Ectodermal cell (in vitro differentiated cells): ENCODE results near the gene ZNF432. TPM values are rescaled to one million over a fixed set of nuclear protein-coding genes. Genes with fewer than 3 reads are reported as not detected.
"Not testable (repeated sequence)": the region's sequence is repeated elsewhere in the genome, so short reads cannot be mapped to it uniquely, and the experiment has no call there.

Experiments
- H3K27ac ChIP-seq: 2 replicates; pipeline ENCODE4 v1.7.0; 2013; ENCODE audit warnings: mild to moderate bottlenecking, low read depth, low read length; ENCODE audit not compliant: insufficient read depth, poor library complexity, severe bottlenecking
- H3K27me3 ChIP-seq: 2 replicates; pipeline ENCODE4 v1.7.0; 2013; ENCODE audit warnings: mild to moderate bottlenecking, low read length; ENCODE audit not compliant: insufficient read depth, control insufficient read depth, poor library complexity, severe bottlenecking
- H3K36me3 ChIP-seq: one replicate; pipeline ENCODE4 v1.7.0; 2013; ENCODE audit warnings: low read length; ENCODE audit not compliant: control insufficient read depth, insufficient read depth
- H3K4me1 ChIP-seq: one replicate; pipeline ENCODE4 v1.7.0; 2013; ENCODE audit warnings: low read length; ENCODE audit not compliant: control insufficient read depth, insufficient read depth
- H3K4me3 ChIP-seq: 2 replicates; pipeline ENCODE4 v1.7.0; 2013; ENCODE audit warnings: low read depth, low read length, control low read depth; ENCODE audit not compliant: insufficient read depth
- H3K9me3 ChIP-seq: 2 replicates; pipeline ENCODE4 v1.7.0; 2013; ENCODE audit warnings: mild to moderate bottlenecking, low read length, moderate library complexity; ENCODE audit not compliant: control insufficient read depth
- WGBS, 2 experiments: methylation state at CpG; one replicate each; pipeline ENCODE4 v1.1.7; 2013; ENCODE audit warnings: missing lambda C conversion rate in 2 of 2; 5-methylcytosine and 5-hydroxymethylcytosine counted together
- polyA plus RNA-seq, 4 experiments: library from polyadenylated mRNA; stranded (reverse); fragments of 50-300 nt; gene quantifications; one replicate each; pipeline ENCODE4 v1.2.3, GENCODE V29; 2013

ZNF432 gene
- 22.8 TPM for polyA plus RNA-seq (2013, experiment 1 of 4)
- 20.9 TPM for polyA plus RNA-seq (2013, experiment 2 of 4)
- 17.7 TPM for polyA plus RNA-seq (2013, experiment 3 of 4)
- 18.4 TPM for polyA plus RNA-seq (2013, experiment 4 of 4)

DNA sequence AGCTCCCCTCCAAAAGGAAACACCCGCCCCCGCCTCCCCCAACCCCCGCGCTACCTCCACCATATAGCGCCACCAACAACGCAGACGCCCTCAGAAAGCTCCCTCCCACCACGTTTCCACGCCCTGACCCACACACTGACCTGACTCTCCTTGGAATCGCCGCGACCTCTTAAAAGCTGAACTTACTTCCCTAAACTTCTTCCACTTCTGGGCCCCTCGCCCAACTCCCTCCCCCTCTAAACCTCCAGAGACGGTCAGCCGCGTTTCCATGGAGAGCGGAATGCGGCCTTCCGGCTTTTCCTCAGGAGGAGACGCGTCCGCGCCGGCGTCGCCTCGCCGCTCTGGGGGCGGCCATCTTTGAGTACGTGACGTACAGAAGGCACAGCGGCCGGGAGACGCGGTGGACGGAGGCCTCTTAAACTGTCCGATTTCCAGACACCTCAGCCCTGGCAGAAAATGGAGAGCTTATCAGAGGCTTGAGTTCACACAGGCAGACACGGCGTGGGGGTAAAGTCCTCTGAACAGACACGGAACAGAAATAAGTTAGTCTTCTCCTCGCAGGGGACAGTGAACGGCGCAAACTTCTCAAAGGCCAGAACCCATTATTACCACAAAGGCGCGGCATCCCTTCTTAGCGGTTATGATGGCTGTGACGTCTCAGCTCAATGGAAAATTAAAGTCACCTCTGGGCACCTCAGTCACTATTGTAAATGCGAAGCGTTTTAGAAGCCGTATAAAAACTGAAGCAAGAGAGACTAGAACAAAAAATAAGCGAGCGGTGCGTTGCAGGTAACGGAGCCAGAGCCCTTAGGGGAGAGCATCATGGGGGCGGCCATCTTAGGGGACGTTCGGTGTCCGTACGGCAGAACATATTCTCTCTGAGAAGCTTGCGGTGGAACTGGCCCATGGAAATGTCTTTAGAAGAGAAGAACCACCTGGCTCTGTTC, at the start of gene ZNF432:
Gene ZNF432 (minus strand): TSS at position 284 of the 947 bp plus-strand sequence. CDS start 1,970 bp downstream, outside the sequence.
- H3K36me3 ChIP-seq: peaks cover 27% of the 10 kb centered on the region
- H3K4me3 ChIP-seq: peak within 1 kb of the TSS; percentile 83
- WGBS, 2 experiments: 1% methylated on average over 60 of the region's 60 CpGs
- peak within 1 kb of the TSS; percentile 99 for H3K27ac ChIP-seq
- no peaks in the 10 kb centered on the region for H3K4me1 ChIP-seq
- peaks cover 4% of the 10 kb centered on the region for H3K9me3 ChIP-seq
- H3K27me3 ChIP-seq: no peaks in the 10 kb centered on the region

DNA sequence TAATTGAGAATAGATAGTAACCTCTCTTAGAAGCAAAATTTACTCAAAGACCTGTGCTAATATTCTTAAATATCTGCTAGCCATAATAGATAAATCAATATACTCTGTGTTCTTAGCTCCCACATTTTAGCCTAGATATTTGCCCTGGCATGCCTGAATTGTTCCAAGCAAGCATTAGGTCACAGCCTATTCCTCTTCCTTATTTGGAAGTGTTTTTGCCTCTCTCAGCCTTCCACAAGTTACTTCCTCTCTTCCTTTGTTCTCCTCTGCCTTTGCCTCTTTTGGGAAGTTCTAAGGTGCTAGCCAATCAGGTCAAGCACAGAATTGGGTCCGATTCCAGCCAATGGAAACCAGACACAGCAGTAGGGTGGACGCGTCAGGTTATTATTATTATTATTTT, 47.8 kb upstream of the ZNF432 start:
- peaks cover 11% of the 10 kb centered on the region for H3K27me3 ChIP-seq
- H3K9me3 ChIP-seq, H3K27ac ChIP-seq, H3K4me3 ChIP-seq, H3K4me1 ChIP-seq, H3K36me3 ChIP-seq: not testable (repeated sequence)
- 93 to 96% methylated on average over 3 of the region's 3 CpGs for WGBS, 2 experiments

DNA sequence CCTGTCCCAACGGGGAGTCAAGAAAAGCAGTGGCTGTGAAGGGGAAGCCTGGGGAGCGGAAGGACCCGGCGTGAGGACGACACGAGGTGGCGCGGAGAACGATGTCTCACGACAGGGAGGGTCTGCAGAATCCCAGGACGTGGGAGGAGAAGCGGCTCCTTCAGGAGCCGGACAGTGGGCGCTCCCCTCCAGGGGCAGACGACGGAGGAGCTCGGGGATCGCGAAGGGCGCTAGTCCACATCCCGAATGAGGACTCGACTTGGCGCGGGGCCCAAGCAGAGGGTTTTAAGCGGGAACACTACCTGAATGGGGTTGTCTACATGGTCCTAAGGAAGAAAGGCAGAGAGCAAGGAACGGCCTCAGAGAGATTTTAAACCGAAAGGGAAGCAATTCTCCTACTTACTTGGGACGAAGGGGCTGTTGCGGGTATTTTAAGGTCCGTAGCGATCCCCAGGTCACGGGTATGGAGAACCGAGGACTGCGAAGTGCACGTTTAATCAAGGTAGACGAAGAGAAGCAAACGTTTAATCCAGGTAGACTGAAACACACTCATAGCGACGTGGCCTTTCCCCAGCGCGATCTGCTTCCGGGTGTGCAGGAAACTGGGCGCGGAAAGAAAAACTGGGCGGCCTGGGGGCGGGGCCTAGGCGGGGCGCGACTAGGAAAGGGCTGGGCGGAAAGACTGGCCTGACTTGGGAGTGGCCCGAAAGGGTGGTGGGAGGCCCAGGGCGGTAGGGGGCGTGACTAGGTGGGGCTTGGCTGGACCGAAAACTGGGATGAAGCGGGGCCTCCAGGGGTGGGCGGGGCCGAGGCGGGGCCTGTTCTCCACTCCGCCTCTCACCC, 46.8 kb upstream of the ZNF432 start, which contains the start of gene ZNF841:
Gene ZNF841 (minus strand): TSS at position 594 of the 843 bp plus-strand sequence. CDS start 10,964 bp downstream, outside the sequence.
- no peaks in the 10 kb centered on the region for H3K36me3 ChIP-seq
- H3K27ac ChIP-seq: no peak within 1 kb of the TSS
- H3K4me1 ChIP-seq: no peaks in the 10 kb centered on the region
- H3K27me3 ChIP-seq: peaks cover 11% of the 10 kb centered on the region
- 5 to 7% methylated on average over 59 of the region's 59 CpGs for WGBS, 2 experiments
- peaks cover 3% of the 10 kb centered on the region for H3K9me3 ChIP-seq
- peak within 1 kb of the TSS; percentile 80 for H3K4me3 ChIP-seq

DNA sequence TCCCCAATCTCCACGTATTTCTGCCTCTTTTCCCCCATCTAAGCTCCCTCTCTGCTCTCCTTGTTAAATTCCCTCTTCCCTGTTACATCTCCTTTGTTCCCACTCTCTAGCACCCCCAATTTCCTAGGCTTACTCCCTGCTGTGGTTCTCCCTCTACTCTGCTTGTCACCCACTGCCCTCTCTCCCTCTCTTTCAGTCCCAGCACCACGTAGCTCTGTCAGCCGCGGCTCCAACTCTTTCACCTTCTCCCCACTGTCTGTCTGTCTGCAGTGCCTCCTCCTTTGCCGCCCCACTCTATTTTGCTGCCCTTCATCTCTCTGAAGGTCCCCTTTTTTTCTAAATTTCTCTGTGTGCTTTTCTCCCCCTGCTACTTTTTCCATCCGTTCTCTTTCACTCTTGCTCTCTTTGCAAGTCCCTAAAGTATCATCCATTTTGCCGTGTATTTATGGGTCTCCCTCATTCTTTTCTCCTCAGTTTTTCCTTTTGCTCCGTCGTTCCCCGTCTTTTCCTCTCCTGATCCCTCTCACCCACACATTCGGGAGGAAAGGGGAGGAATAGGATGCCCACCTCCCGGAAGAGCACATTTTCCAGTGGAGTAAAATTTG, 46.0 kb upstream of the ZNF432 start:
- WGBS, 2 experiments: 12 to 14% methylated on average over 9 to 12 of the region's 12 CpGs
- peaks cover 11% of the 10 kb centered on the region for H3K27me3 ChIP-seq
- no peak overlapping the region for H3K27ac ChIP-seq
- H3K4me1 ChIP-seq: no peaks in the 10 kb centered on the region
- no peaks in the 10 kb centered on the region for H3K36me3 ChIP-seq
- H3K4me3 ChIP-seq: peak overlapping the region; percentile 80
- H3K9me3 ChIP-seq: no peaks in the 10 kb centered on the region

DNA sequence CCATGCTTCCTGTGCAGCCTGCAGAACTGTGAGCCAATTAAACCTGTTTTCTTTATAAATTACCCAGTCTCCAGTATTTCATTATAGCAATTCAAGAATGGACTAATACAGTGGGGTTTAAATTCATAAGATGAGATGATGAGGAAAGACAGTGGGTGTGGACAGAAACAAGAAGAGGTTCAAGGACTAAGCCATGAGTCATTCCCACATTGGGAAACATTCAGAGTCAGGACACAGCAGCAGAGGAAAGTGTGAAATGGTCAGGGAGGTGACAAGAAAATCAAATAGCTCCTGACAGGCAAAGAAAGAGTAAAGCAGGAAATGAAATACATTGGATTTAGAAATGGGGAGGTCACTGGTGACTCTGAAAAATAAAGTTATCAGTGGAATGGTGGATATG, 37.8 kb upstream of the ZNF432 start:
- Histone ChIP-seq H3K27ac (no peak overlapping the region), H3K4me3 (no peak overlapping the region), H3K36me3 (peaks cover 17% of the 10 kb centered on the region), H3K27me3 (no peaks in the 10 kb centered on the region), H3K4me1 (no peaks in the 10 kb centered on the region), H3K9me3 (no peaks in the 10 kb centered on the region)

DNA sequence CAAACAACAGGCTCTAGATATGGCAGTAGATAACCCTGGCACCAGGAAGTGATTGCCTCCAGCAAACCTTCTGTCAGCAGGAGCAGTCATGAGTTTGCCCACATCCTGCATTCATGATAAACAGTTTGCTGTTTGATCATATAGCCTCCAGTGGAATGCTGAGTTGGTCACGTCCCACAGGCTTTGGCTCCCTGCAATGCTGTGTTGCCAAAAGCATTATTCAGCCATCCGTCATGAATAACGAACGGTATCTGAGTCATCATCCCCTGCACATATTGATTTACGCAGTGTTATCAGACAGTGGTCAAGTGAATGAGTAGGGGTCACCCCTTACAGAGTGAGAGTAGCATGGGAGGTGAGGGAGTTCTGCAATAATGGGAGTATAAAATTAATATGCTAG, 21.9 kb upstream of the ZNF432 start:
- Histone ChIP-seq H3K27me3 (no peaks in the 10 kb centered on the region), H3K36me3 (peaks cover 34% of the 10 kb centered on the region), H3K27ac (no peak overlapping the region), H3K9me3 (peaks cover 14% of the 10 kb centered on the region), H3K4me3 (no peak overlapping the region), H3K4me1 (no peaks in the 10 kb centered on the region)
- 96% methylated on average over 5 of the region's 5 CpGs for WGBS, 2 experiments

DNA sequence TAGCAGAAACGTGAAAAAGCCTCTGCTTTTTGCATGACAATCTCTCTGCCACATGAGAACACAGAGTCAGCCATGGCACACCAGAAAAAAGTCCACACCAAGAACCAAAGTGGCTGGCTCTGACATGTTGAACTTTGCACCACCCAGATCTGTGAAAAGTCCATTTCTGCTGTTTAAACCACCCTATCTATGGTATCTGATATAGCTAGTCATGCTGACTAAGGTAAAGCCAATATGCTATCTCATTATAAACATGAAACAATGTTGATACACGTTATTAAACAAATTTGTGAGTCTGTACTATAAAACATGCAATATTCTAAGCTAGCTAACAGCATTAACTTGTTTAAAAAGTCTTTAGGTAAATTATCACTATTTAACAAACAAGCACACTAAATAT, 21.0 kb upstream of the ZNF432 start:
- peaks cover 32% of the 10 kb centered on the region for H3K36me3 ChIP-seq
- 76 to 82% methylated on average over 1 of the region's 2 CpGs for whole genome bisulfite sequencing, 2 experiments
- H3K27me3 ChIP-seq: no peaks in the 10 kb centered on the region
- H3K27ac ChIP-seq: no peak overlapping the region
- no peak overlapping the region for H3K4me3 ChIP-seq
- H3K9me3 ChIP-seq: peaks cover 16% of the 10 kb centered on the region
- H3K4me1 ChIP-seq: no peaks in the 10 kb centered on the region

DNA sequence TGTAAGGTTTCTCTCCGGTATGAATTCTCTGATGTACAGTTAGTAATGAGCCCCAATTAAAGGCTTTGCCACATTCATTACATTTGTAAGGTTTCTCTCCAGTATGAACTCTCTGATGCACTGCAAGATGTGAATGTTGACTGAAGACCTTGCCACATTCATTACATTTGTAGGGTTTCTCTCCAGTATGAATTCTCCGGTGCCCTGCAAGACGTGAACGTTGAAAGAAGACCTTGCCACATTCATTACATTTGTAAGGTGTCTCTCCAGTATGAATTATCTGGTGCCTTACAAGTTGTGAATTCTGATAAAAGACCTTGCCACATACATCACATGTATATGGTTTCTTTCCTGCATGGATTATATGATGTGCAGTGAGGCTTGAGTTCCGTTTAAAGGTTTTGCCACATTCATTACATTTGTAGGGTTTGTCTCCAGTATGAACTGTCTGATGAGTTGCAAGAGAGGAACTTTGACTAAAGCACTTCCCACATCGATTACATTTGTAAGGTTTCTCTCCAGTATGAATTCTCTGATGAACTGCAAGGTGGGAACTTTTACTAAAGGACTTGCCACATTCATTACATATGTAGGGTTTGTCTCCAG, 17.7 kb upstream of the ZNF432 start:
- Histone ChIP-seq H3K27ac (no peak overlapping the region), H3K36me3 (peaks cover 32% of the 10 kb centered on the region), H3K4me3 (no peak overlapping the region), H3K27me3 (no peaks in the 10 kb centered on the region), H3K4me1 (no peaks in the 10 kb centered on the region), H3K9me3 (peaks cover 22% of the 10 kb centered on the region)
- WGBS, 2 experiments: 90 to 94% methylated on average over 6 of the region's 6 CpGs

DNA sequence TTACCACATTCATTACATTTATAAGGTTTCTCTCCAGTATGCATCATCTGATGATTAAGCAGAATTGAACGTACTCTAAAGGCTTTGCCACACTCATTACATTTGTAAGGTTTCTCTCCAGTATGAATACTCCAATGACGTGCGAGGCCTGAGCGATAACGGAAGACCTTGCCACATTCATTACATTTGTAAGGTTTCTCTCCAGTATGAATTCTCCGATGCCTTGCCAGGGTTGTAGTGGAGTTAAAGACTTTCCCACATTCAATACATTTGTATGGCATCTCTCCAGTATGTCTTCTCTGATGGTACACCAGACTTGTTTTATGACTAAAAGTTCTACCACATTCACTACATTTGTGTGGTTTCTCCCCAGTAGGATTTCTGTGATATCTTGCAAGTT, 16.8 kb upstream of the ZNF432 start:
- Histone ChIP-seq H3K36me3 (peaks cover 32% of the 10 kb centered on the region), H3K9me3 (peaks cover 20% of the 10 kb centered on the region), H3K4me1 (no peaks in the 10 kb centered on the region), H3K27ac (no peak overlapping the region), H3K4me3 (no peak overlapping the region), H3K27me3 (no peaks in the 10 kb centered on the region)
- WGBS, 2 experiments: 96% methylated on average over 6 of the region's 6 CpGs
